Transverse colon (tissue), 3 donors: ENCODE results near the gene MTSS2.

Source experiments
- EP300 ChIP-seq: sonication (generic); formaldehyde crosslinking; IDR thresholded peaks from one replicate; pipeline ENCODE4 v1.6.1; 2017; ENCODE audit warnings: antibody characterized with exemption, low read depth
- POLR2AphosphoS5 ChIP-seq, 3 donors: sonication (generic); formaldehyde crosslinking; IDR thresholded peaks; one replicate each; pipeline ENCODE4 v1.6.1; 2016; ENCODE audit warnings: antibody characterized with exemption in 3 of 3

GRCh38 chr16:70709457-70709856, 23.6 kb upstream of the MTSS2 start:
- TF ChIP-seq EP300 (no peak), POLR2AphosphoS5 (IDR thresholded peaks at IDR 0.05) (no peak)
